Neutrophil (primary cell): Measurements from ENCODE around the gene RAB31.

ENCODE experiments used
- H3K27ac ChIP-seq: fragments of 200-600 bp; sonication (generic); 2 replicates; pipeline ENCODE4 v1.5.1; 2016; ENCODE audit warnings: mild to moderate bottlenecking, moderate library complexity
- H3K27me3 ChIP-seq: fragments of 200-600 bp; sonication (generic); 2 replicates; pipeline ENCODE4 v1.6.0; 2016; ENCODE audit warnings: mild to moderate bottlenecking
- H3K36me3 ChIP-seq: fragments of 200-600 bp; sonication (generic); 2 replicates; pipeline ENCODE4 v1.5.1; 2017
- H3K4me1 ChIP-seq, 2 experiments: fragments of 200-600 bp in 1 of 2; sonication (generic) in 1 of 2; 1 replicate in 1 of 2; 2 replicates in 1 of 2; pipeline versions ENCODE4 v1.5.1 to v1.6.1; 2013 to 2016; ENCODE audit warnings: low read depth in 1 of 2, low read length in 1 of 2, mild to moderate bottlenecking in 1 of 2, moderate library complexity in 1 of 2; ENCODE audit not compliant: control insufficient read depth in 1 of 2, insufficient read depth in 1 of 2
- H3K4me3 ChIP-seq, 2 experiments: fragments of 200-600 bp in 1 of 2; sonication (generic) in 1 of 2; 1 replicate in 1 of 2; 2 replicates in 1 of 2; pipeline ENCODE4 v1.5.1; 2013 to 2016; ENCODE audit warnings: low read depth in 1 of 2, low read length in 1 of 2, mild to moderate bottlenecking in 1 of 2, moderate library complexity in 1 of 2
- H3K9me3 ChIP-seq: fragments of 200-600 bp; sonication (generic); 2 replicates; pipeline ENCODE4 v1.5.1; 2016
- CTCF ChIP-seq: fragments of 200-600 bp; sonication (generic); IDR thresholded peaks from 2 replicates; pipeline ENCODE4 v1.5.1; 2016; ENCODE audit warnings: antibody characterized with exemption

Gene RAB31

GRCh38 chr18:9911226-9911625, 203.1 kb downstream of the RAB31 start:
- H3K4me1 ChIP-seq = peaks cover 25 to 27% of the 10 kb centered on the region in 2 experiments
- no peak for TF ChIP-seq CTCF

More at GRCh38 chr18:9911226-9911625, 203.1 kb downstream of the RAB31 start:
- Histone ChIP-seq H3K36me3 (no peaks in the 10 kb centered on the region), H3K4me3 (no peak overlapping the region), H3K27ac (no peak overlapping the region), H3K27me3 (no peaks in the 10 kb centered on the region), H3K9me3 (no peaks in the 10 kb centered on the region)
